HG03025 (cell line): ENCODE measurements around the gene KLK1.

Source experiments
- ATAC-seq: cut with Tn5 transposase; IDR thresholded peaks from one replicate; pipeline ENCODE4 v1.9.1; 2021; ENCODE audit warnings: mild to moderate bottlenecking, moderate library complexity; ENCODE audit not compliant: unreplicated experiment, low FRiP score

Gene KLK1

DNA sequence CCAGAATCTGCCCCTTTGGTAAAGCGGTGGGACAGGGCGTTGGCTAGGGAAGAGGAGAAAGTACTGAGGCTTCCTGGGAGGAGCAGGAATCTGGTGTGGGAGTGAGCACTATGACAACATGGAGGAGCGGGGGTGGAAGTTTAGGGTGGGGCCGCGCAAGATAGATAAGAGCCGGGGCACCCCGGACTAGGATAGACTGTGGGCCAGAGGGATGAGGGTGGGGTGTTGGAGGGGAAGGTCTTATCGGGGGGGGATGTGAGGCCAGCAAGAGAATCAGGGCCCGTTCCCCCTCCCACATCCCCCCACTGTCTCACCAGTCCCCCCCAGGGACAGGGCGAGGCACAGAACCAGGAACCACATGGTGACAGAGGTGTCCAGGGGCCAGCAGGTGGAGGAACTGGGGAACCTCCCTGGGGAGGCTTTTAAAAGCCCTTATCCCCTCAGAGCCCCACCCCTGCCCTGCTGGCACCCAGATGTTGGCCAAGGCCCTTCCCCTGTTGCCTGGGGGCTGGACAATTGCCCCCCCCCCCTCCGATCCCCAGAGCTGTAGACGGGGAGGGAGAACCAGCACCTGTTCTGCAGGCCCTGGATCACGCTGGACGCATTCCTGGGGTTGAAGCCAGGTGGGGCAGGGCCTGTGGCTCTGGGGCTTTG lies at the start of gene KLK1:
Gene KLK1 (minus strand): TSS at position 399 of the 654 bp plus-strand sequence. CDS start 39 bp downstream, at position 360.
- ATAC-seq: no peak

DNA sequence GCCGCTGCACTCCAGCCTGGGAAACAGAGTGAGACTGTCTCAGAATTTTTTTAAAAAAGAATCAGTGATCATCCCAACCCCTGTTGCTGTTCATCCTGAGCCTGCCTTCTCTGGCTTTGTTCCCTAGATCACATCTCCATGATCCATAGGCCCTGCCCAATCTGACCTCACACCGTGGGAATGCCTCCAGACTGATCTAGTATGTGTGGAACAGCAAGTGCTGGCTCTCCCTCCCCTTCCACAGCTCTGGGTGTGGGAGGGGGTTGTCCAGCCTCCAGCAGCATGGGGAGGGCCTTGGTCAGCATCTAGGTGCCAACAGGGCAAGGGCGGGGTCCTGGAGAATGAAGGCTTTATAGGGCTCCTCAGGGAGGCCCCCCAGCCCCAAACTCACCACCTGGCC lies 49.5 kb upstream of the KLK1 start, which contains the start of gene KLK2:
Gene KLK2 (plus strand): TSS at position 384 of the 400 bp plus-strand sequence. CDS start 35 bp downstream, outside the sequence.
- ATAC-seq: no peak

DNA sequence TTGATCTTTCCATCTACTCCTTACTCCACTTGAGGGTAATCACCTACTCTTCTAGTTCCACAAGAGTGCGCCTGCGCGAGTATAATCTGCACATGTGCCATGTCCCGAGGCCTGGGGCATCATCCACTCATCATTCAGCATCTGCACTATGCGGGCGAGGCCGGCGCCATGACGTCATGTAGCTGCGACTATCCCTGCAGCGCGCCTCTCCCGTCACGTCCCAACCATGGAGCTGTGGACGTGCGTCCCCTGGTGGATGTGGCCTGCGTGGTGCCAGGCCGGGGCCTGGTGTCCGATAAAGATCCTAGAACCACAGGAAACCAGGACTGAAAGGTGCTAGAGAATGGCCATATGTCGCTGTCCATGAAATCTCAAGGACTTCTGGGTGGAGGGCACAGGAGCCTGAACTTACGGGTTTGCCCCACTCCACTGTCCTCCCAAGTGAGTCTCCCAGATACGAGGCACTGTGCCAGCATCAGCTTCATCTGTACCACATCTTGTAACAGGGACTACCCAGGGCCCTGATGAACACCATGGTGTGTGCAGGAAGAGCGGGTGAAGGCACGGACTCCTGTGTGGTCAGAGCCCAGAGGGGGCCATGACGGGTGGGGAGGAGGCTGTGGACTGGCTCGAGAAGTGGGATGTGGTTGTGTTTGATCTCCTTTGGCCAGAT lies 47.0 kb upstream of the KLK1 start:
- no peak for ATAC-seq

- ATAC-seq: no peak
Measured at GRCh38 chr19:50869479-50869878, 45.9 kb upstream of the KLK1 start.

GRCh38 chr19:50861496-50862286 lies 38.1 kb upstream of the KLK1 start:
- no peak for ATAC-seq

GRCh38 chr19:50861010-50861409 lies 37.4 kb upstream of the KLK1 start:
- ATAC-seq: no peak

DNA sequence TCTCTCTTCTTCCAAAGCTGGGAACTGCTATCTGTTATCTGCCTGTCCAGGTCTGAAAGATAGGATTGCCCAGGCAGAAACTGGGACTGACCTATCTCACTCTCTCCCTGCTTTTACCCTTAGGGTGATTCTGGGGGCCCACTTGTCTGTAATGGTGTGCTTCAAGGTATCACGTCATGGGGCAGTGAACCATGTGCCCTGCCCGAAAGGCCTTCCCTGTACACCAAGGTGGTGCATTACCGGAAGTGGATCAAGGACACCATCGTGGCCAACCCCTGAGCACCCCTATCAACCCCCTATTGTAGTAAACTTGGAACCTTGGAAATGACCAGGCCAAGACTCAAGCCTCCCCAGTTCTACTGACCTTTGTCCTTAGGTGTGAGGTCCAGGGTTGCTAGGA lies 36.3 kb upstream of the KLK1 start:
- no peak for ATAC-seq

GRCh38 chr19:50858886-50859285 lies 35.3 kb upstream of the KLK1 start:
- no peak for ATAC-seq

GRCh38 chr19:50857366-50857765 lies 33.8 kb upstream of the KLK1 start:
- ATAC-seq: no peak

- no peak for ATAC-seq
Measured at GRCh38 chr19:50854636-50855410, 31.2 kb upstream of the KLK1 start, which contains the start of gene KLK3. KLK3 (plus strand) TSS chr19:50854915; CDS start chr19:50854956, 41 bp downstream.

- no peak for ATAC-seq
Measured at GRCh38 chr19:50851620-50852019, 28.0 kb upstream of the KLK1 start.

GRCh38 chr19:50850738-50851137 lies 27.2 kb upstream of the KLK1 start:
- ATAC-seq: no peak

DNA sequence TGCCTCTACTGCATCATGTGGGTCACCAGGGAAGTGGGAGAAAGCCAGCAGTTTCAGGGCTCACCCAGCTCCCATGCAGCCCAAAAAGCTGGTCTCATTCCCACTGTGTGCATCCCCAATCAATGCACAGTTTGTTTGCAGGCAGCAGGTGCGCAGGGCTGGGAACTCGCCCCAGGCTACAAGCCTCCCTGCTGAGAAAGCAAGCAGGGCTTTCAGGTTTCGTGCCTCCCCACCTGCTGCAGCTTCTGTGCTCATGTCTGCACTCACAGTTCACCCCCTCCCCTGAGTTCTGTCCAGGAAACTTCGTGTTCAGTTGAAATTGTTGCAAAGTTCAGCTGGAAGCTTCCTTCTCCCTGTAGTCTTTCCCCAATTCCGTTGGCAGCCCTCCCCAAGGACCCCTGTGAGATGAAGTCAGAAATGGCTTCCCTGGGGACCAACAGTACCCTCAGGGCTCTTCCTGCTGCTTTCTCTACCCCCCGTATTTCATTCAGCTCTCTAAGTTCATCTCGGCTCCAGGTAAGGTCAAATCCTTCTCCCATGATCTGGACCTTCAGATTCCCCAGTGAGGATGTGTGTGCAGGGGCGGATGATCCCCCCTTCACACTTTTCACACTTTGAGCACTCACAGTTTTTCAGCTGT lies 20.8 kb upstream of the KLK1 start:
- ATAC-seq: no peak

DNA sequence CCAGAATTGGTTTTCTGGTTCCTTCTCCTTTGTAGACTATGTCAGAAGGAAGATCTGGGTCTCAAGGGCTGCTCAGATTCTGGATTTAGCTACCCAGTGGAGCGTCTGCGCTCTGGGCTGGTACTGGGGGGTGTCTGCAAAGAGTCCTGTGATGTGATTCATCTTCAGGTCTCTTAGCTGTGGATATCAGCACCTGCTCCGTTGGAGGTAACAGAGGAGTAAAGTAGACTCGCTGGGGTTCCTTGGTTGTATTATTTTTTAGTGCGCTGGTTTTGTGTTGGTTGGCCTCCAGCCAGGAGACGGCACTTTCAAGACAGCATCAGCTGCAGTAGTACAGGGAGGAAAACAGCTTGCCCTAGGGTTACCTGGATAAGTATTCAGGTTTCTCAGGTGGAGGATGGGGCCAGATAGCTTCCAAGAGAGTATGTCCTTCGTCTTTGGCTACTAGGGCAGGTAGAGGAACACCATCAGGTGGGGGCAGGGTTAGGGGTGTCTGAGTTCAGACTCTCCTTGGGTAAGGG lies 20.2 kb upstream of the KLK1 start:
- ATAC-seq: no peak

- no peak for ATAC-seq
Measured at GRCh38 chr19:50843205-50843604, 19.6 kb upstream of the KLK1 start.

GRCh38 chr19:50842130-50842529 lies 18.5 kb upstream of the KLK1 start:
- no peak for ATAC-seq

GRCh38 chr19:50839712-50840655 lies 16.4 kb upstream of the KLK1 start:
- ATAC-seq: no peak

- ATAC-seq: no peak
Measured at GRCh38 chr19:50838239-50838638, 14.7 kb upstream of the KLK1 start.

DNA sequence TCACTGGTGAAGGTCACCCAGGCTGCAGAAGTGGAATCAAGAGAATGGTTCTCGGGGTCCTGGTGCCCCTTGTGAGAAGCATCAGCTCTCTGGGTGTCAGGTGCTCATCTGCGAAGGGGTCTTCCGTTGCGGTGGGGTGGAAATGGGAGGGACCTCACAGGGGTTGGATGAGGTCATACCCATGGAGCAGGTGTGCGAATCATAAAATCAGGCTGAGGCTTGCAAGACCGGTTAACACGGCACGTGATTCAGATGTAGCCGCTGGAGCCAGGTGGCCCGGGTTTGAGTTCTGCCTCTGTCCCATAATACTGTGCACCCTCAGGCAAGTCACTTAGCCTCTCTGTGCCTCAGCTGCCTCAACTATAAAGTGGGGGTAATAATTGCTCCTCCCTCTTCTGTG lies 13.7 kb upstream of the KLK1 start:
- no peak for ATAC-seq
